GM12878 (cell line): ENCODE data around the gene ADCY10. TPM values are rescaled to one million over a fixed set of nuclear protein-coding genes. Genes with fewer than 3 reads are reported as not detected.

Experiments used
- BCLAF1 ChIP-seq: fragments of 450-650 bp; IDR thresholded peaks from 2 replicates; pipeline ENCODE4 v1.6.1; 2017; ENCODE audit warnings: antibody characterized with exemption, mild to moderate bottlenecking, moderate library complexity
- CHD2 ChIP-seq: IDR thresholded peaks from 2 replicates; pipeline ENCODE4 v1.6.1; 2011; ENCODE audit warnings: low read depth, low read length, improper control_type of control experiment, borderline replicate concordance
- CHD4 ChIP-seq: fragments of 200-600 bp; sonication (generic); IDR thresholded peaks from 2 replicates; pipeline ENCODE4 v1.6.1; 2016; ENCODE audit warnings: mild to moderate bottlenecking
- E4F1 ChIP-seq: fragments of 450-650 bp; IDR thresholded peaks from 2 replicates; pipeline ENCODE4 v1.6.1; 2018; ENCODE audit warnings: borderline replicate concordance, mild to moderate bottlenecking; ENCODE audit not compliant: partially characterized antibody
- EED ChIP-seq: sonication (generic); IDR thresholded peaks from 2 replicates; pipeline ENCODE4 v1.6.1; 2016; ENCODE audit warnings: antibody characterized with exemption, low read depth
- EP300 ChIP-seq, 2 experiments: fragments of 150-350 bp in 1 of 2; IDR thresholded peaks; 2 replicates each; pipeline ENCODE4 v1.6.1; 2011 to 2012; ENCODE audit warnings: low read depth in 2 of 2, low read length in 2 of 2, borderline replicate concordance in 1 of 2, improper control_type of control experiment in 1 of 2, inconsistent platforms in 1 of 2; ENCODE audit not compliant: control insufficient read depth in 1 of 2
- ESRRA ChIP-seq: IDR thresholded peaks from 2 replicates; pipeline ENCODE4 v1.6.1; 2012; ENCODE audit warnings: mild to moderate bottlenecking, low read length, improper control_type of control experiment
- ETV6 ChIP-seq, 2 experiments: fragments of 450-650 bp in 1 of 2; IDR thresholded peaks in 1 of 2; conservative IDR thresholded peaks in 1 of 2; 2 replicates each; pipeline ENCODE4 v1.6.1; 2014; ENCODE audit warnings: antibody characterized with exemption in 1 of 2, borderline replicate concordance in 1 of 2, low read depth in 1 of 2, mild to moderate bottlenecking in 1 of 2, moderate library complexity in 1 of 2
- GABPA ChIP-seq: IDR thresholded peaks from 2 replicates; pipeline ENCODE4 v1.6.1; 2014; ENCODE audit warnings: antibody characterized with exemption, low read depth, mild to moderate bottlenecking, inconsistent platforms
- HDAC2 ChIP-seq: fragments of 200-600 bp; sonication (generic); IDR thresholded peaks from 2 replicates; pipeline ENCODE4 v1.6.1; 2017
- IKZF2 ChIP-seq, 2 experiments: fragments of 450-650 bp; IDR thresholded peaks; 2 replicates each; pipeline ENCODE4 v1.6.1; 2017; ENCODE audit warnings: mild to moderate bottlenecking in 2 of 2, moderate library complexity in 2 of 2
- JUNB ChIP-seq: IDR thresholded peaks from 2 replicates; pipeline ENCODE4 v1.6.1; 2016; ENCODE audit warnings: antibody characterized with exemption, mild to moderate bottlenecking
- JUND ChIP-seq: IDR thresholded peaks from 2 replicates; pipeline ENCODE4 v1.6.1; 2012; ENCODE audit warnings: low read depth, mild to moderate bottlenecking, low read length, improper control_type of control experiment, moderate library complexity
- KDM1A ChIP-seq: fragments of 200-600 bp; sonication (generic); IDR thresholded peaks from 2 replicates; pipeline ENCODE4 v1.6.1; 2016; ENCODE audit warnings: borderline replicate concordance
- MTA2 ChIP-seq: fragments of 450-650 bp; IDR thresholded peaks from 2 replicates; pipeline ENCODE4 v1.6.1; 2016; ENCODE audit warnings: low read depth, mild to moderate bottlenecking, moderate library complexity
- NFIC ChIP-seq: IDR thresholded peaks from 2 replicates; pipeline ENCODE4 v1.6.1; 2012; ENCODE audit warnings: low read depth, mild to moderate bottlenecking, inconsistent platforms, low read length, moderate library complexity
- NFYB ChIP-seq: IDR thresholded peaks from 2 replicates; pipeline ENCODE4 v1.6.1; 2011; ENCODE audit warnings: low read depth, mild to moderate bottlenecking, low read length, improper control_type of control experiment, moderate library complexity; ENCODE audit not compliant: insufficient read depth
- POLR2AphosphoS2 ChIP-seq: IDR thresholded peaks from 2 replicates; pipeline ENCODE4 v1.6.1; 2011; ENCODE audit warnings: low read depth, mild to moderate bottlenecking, low read length, improper control_type of control experiment, moderate library complexity
- RELB ChIP-seq: fragments of 450-650 bp; IDR thresholded peaks from 2 replicates; pipeline ENCODE4 v1.6.1; 2017; ENCODE audit warnings: low read depth, mild to moderate bottlenecking, moderate library complexity
- RFX5 ChIP-seq: IDR thresholded peaks from 2 replicates; pipeline ENCODE4 v1.6.1; 2011; ENCODE audit warnings: low read depth, low read length, improper control_type of control experiment
- SMC3 ChIP-seq: IDR thresholded peaks from 2 replicates; pipeline ENCODE4 v1.6.1; 2011; ENCODE audit warnings: low read length, improper control_type of control experiment, borderline replicate concordance
- SP1 ChIP-seq: IDR thresholded peaks from one replicate; pipeline ENCODE4 v1.6.1; 2011; ENCODE audit warnings: low read depth, low read length
- SPI1 ChIP-seq: IDR thresholded peaks from 2 replicates; pipeline ENCODE4 v1.6.1; 2011; ENCODE audit warnings: low read depth, mild to moderate bottlenecking, low read length, moderate library complexity, borderline replicate concordance; ENCODE audit not compliant: insufficient read depth
- polyA plus RNA-seq, 11 experiments: library from polyadenylated mRNA; depleted of rRNA in 4 of 11; unstranded in 6 of 11; stranded (reverse) in 5 of 11; fragments of >200 nt; fragmentation: Nextera tagmentation in 4 of 11; fragmentation: Illumina TruSeq in 1 of 11; extraction: Ambion mirVana in 4 of 11; extraction: Trizol in 1 of 11; gene quantifications; 1 replicate in 1 of 11; 2 replicates in 10 of 11; pipeline versions ENCODE4 v1.2.1 to v1.2.3, GENCODE V29; 2011 to 2016; ENCODE audit warnings: inconsistent platforms in 2 of 11, missing spikeins in 2 of 11, low read depth in 1 of 11
- total RNA-seq, 4 experiments: library from RNA; depleted of rRNA in 3 of 4; stranded (reverse); fragments of >200 nt in 3 of 4; fragmentation: Illumina TruSeq in 1 of 4; extraction: Trizol in 1 of 4; gene quantifications; 2 replicates each; pipeline versions ENCODE4 v1.2.1 to v1.2.3, GENCODE V29; 2013 to 2021

The ADCY10 gene
- total and polyA plus RNA-seq, 10 of the 15 experiments (the other 5 are each of a cell fraction or from before 2014, with no cell fraction given): 0.13 to 0.22 TPM; not detected in 8

- 0 out of 4 replicates have a peak, but pooled peaks of 1 of the 2 experiments have one; percentile 0 for TF ChIP-seq IKZF2 (IDR thresholded peaks at IDR 0.05)
- TF ChIP-seq MTA2: peak; percentile 37; the same call in 1 of the 2 replicates
- TF ChIP-seq CHD4: no peak
- TF ChIP-seq CHD2: peak; percentile 100
- no peak for TF ChIP-seq BCLAF1
- TF ChIP-seq EED: no peak
- TF ChIP-seq NFYB: peak; percentile 72; the same call in 1 of the 2 replicates
- no peak for TF ChIP-seq SPI1
- TF ChIP-seq SP1: peak; percentile 68
- no peak for TF ChIP-seq NFIC
- peak; percentile 29 for TF ChIP-seq E4F1
- TF ChIP-seq SMC3: no peak
- 0 out of 2 replicates have a peak, but pooled peaks have one; percentile 30 for TF ChIP-seq POLR2AphosphoS2
- TF ChIP-seq GABPA: no peak
- peak; percentile 85 for TF ChIP-seq RELB
- TF ChIP-seq HDAC2: no peak
- peak; percentile 48 for TF ChIP-seq RFX5
- peak; percentile 59 for TF ChIP-seq JUNB
- TF ChIP-seq JUND: no peak
- no peak for TF ChIP-seq EP300 (IDR thresholded peaks at IDR 0.05; ENCODE audit: borderline replicate concordance in 1 of 2, control insufficient read depth in 1 of 2, low read depth in 2 of 2, low read length in 2 of 2)
- no peak for TF ChIP-seq ETV6 (conservative IDR thresholded peaks at IDR 0.05 in 1 of 2, IDR thresholded peaks at IDR 0.05 in 1 of 2; ENCODE audit: borderline replicate concordance in 1 of 2, low read depth in 1 of 2)
- TF ChIP-seq ESRRA: no peak
- TF ChIP-seq KDM1A: no peak
Observed at GRCh38 chr1:167936068-167936929, 22.4 kb upstream of the ADCY10 start, which contains the start of gene DCAF6 (continued).
